HEK293 (cell line): ENCODE data around the gene CCL19.

Experiments
- HOXC10 ChIP-seq: sonication (generic); formaldehyde crosslinking; IDR thresholded peaks from 2 replicates; pipeline ENCODE4 v1.8.1; 2023; ENCODE audit warnings: mild to moderate bottlenecking, missing genetic modification reagents
- RBAK ChIP-seq: fragments of 450-650 bp; formaldehyde crosslinking; IDR thresholded peaks from 2 replicates; pipeline ENCODE4 v1.5.1; 2016; ENCODE audit warnings: missing biosample characterization, missing genetic modification characterization
- SP7 ChIP-seq: fragments of 450-650 bp; formaldehyde crosslinking; IDR thresholded peaks from 2 replicates; pipeline ENCODE4 v1.5.1; 2016; ENCODE audit warnings: missing biosample characterization, missing genetic modification characterization
- ZBTB17 ChIP-seq: fragments of 450-650 bp; formaldehyde crosslinking; IDR thresholded peaks from 2 replicates; pipeline ENCODE4 v1.5.1; 2016; ENCODE audit warnings: missing biosample characterization, missing genetic modification characterization
- ZBTB20 ChIP-seq: fragments of 450-650 bp; formaldehyde crosslinking; IDR thresholded peaks from 2 replicates; pipeline ENCODE4 v1.5.1; 2016; ENCODE audit warnings: missing biosample characterization, missing genetic modification characterization
- ZBTB7A ChIP-seq: fragments of 450-650 bp; formaldehyde crosslinking; IDR thresholded peaks from 2 replicates; pipeline ENCODE4 v1.5.1; 2016; ENCODE audit warnings: low read depth, missing biosample characterization, missing genetic modification characterization
- ZNF10 ChIP-seq: fragments of 450-650 bp; formaldehyde crosslinking; IDR thresholded peaks from 2 replicates; pipeline ENCODE4 v1.5.1; 2017; ENCODE audit warnings: missing biosample characterization, missing genetic modification characterization
- ZNF221 ChIP-seq: fragments of 450-650 bp; formaldehyde crosslinking; IDR thresholded peaks from 2 replicates; pipeline ENCODE4 v1.5.1; 2017; ENCODE audit warnings: missing biosample characterization, missing genetic modification characterization, borderline replicate concordance
- ZNF248 ChIP-seq: fragments of 450-650 bp; formaldehyde crosslinking; IDR thresholded peaks from 2 replicates; pipeline ENCODE4 v1.5.1; 2017; ENCODE audit warnings: missing biosample characterization, missing genetic modification characterization
- ZNF26 ChIP-seq: fragments of 450-650 bp; formaldehyde crosslinking; IDR thresholded peaks from 2 replicates; pipeline ENCODE4 v1.5.1; 2016; ENCODE audit warnings: missing biosample characterization, missing genetic modification characterization
- ZNF404 ChIP-seq: fragments of 450-650 bp; formaldehyde crosslinking; IDR thresholded peaks from 2 replicates; pipeline ENCODE4 v1.5.1; 2017; ENCODE audit warnings: missing biosample characterization, missing genetic modification characterization
- ZNF426 ChIP-seq: fragments of 450-650 bp; formaldehyde crosslinking; IDR thresholded peaks from 2 replicates; pipeline ENCODE4 v1.5.1; 2017; ENCODE audit warnings: missing biosample characterization, missing genetic modification characterization, mild to moderate bottlenecking, inconsistent platforms, moderate library complexity
- ZNF433 ChIP-seq: fragments of 450-650 bp; formaldehyde crosslinking; IDR thresholded peaks from 2 replicates; pipeline ENCODE4 v1.5.1; 2016; ENCODE audit warnings: missing biosample characterization, missing genetic modification characterization, low read depth
- ZNF529 ChIP-seq: fragments of 450-650 bp; formaldehyde crosslinking; IDR thresholded peaks from 2 replicates; pipeline ENCODE4 v1.5.1; 2017; ENCODE audit warnings: missing genetic modification characterization, missing biosample characterization; ENCODE audit not compliant: insufficient replicate concordance
- ZNF571 ChIP-seq: fragments of 450-650 bp; formaldehyde crosslinking; IDR thresholded peaks from 2 replicates; pipeline ENCODE4 v1.5.0; 2017; ENCODE audit warnings: missing biosample characterization, missing genetic modification characterization
- ZNF660 ChIP-seq: fragments of 450-650 bp; IDR thresholded peaks from 2 replicates; pipeline ENCODE4 v1.5.1; 2018; ENCODE audit warnings: missing biosample characterization, mild to moderate bottlenecking, missing genetic modification characterization
- TF ChIP-seq, protein P1 (sequence below): fragments of 450-650 bp; formaldehyde crosslinking; IDR thresholded peaks from 2 replicates; pipeline ENCODE4 v1.5.1; 2016; ENCODE audit warnings: missing biosample characterization, missing genetic modification characterization, borderline replicate concordance
- TF ChIP-seq, protein P2 (sequence below): IDR thresholded peaks from 2 replicates; pipeline ENCODE4 v1.6.1; 2011; ENCODE audit warnings: mild to moderate bottlenecking, low read depth, low read length, borderline replicate concordance
- TF ChIP-seq, protein P3 (sequence below): fragments of 450-650 bp; formaldehyde crosslinking; IDR thresholded peaks from 2 replicates; pipeline ENCODE4 v1.5.1; 2017; ENCODE audit warnings: missing biosample characterization, missing genetic modification characterization
- TF ChIP-seq, protein P4 (sequence below): fragments of 450-650 bp; formaldehyde crosslinking; IDR thresholded peaks from 2 replicates; pipeline ENCODE4 v1.5.1; 2017; ENCODE audit warnings: missing biosample characterization, missing genetic modification characterization
- TF ChIP-seq, protein P5 (sequence below): fragments of 450-650 bp; formaldehyde crosslinking; IDR thresholded peaks from 2 replicates; pipeline ENCODE4 v1.5.1; 2016; ENCODE audit warnings: missing biosample characterization, missing genetic modification characterization, borderline replicate concordance
- TF ChIP-seq, protein P6 (sequence below): fragments of 450-650 bp; formaldehyde crosslinking; IDR thresholded peaks from 2 replicates; pipeline ENCODE4 v1.5.1; 2016; ENCODE audit warnings: missing biosample characterization, missing genetic modification characterization

CCL19 gene

DNA sequence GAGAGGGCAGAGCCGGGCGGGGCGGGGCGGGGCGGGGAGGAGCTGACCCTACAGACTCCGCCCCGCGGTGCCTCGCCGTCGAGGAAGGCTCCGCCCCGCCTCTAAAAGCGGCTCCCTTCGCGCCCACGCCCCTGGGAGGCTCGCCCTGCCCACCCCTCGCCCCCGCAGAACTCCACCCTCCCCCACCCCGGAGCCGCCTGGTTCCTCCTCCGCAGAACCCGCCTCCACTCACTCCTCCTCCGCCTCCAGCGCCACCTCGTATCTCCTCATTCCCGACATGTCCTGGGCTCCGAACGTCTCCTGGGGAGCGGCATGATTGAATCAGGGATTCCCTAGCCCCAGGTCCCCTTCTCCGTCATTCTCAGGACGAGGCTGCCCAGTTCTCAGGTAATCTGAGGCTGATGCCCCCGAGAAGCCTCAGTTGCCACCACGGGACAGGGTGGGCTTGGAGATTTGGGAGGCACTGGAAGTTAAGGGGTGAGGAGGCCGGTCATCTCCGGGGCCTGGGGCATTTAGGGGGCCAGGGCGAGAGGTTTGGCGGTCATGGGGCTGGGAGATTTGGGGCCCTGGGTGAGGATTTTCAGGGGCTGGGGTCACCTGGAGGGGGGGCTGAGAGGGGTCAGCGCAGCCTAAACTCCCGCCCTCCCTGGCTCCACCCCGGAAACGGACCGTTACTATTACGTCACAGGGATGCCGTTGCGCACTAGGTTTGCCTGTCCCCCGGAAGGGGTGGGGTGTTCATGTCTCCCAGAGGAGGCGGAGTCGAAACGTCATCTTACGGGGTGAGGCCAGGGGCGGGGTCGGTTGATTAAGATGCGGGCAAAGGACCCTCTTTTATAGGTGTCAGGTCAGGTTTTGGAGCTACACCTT lies 25.5 kb downstream of the CCL19 start (continued):
- TF ChIP-seq, protein P1, sequence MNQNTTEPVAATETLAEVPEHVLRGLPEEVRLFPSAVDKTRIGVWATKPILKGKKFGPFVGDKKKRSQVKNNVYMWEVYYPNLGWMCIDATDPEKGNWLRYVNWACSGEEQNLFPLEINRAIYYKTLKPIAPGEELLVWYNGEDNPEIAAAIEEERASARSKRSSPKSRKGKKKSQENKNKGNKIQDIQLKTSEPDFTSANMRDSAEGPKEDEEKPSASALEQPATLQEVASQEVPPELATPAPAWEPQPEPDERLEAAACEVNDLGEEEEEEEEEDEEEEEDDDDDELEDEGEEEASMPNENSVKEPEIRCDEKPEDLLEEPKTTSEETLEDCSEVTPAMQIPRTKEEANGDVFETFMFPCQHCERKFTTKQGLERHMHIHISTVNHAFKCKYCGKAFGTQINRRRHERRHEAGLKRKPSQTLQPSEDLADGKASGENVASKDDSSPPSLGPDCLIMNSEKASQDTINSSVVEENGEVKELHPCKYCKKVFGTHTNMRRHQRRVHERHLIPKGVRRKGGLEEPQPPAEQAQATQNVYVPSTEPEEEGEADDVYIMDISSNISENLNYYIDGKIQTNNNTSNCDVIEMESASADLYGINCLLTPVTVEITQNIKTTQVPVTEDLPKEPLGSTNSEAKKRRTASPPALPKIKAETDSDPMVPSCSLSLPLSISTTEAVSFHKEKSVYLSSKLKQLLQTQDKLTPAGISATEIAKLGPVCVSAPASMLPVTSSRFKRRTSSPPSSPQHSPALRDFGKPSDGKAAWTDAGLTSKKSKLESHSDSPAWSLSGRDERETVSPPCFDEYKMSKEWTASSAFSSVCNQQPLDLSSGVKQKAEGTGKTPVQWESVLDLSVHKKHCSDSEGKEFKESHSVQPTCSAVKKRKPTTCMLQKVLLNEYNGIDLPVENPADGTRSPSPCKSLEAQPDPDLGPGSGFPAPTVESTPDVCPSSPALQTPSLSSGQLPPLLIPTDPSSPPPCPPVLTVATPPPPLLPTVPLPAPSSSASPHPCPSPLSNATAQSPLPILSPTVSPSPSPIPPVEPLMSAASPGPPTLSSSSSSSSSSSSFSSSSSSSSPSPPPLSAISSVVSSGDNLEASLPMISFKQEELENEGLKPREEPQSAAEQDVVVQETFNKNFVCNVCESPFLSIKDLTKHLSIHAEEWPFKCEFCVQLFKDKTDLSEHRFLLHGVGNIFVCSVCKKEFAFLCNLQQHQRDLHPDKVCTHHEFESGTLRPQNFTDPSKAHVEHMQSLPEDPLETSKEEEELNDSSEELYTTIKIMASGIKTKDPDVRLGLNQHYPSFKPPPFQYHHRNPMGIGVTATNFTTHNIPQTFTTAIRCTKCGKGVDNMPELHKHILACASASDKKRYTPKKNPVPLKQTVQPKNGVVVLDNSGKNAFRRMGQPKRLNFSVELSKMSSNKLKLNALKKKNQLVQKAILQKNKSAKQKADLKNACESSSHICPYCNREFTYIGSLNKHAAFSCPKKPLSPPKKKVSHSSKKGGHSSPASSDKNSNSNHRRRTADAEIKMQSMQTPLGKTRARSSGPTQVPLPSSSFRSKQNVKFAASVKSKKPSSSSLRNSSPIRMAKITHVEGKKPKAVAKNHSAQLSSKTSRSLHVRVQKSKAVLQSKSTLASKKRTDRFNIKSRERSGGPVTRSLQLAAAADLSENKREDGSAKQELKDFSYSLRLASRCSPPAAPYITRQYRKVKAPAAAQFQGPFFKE (tag by site-specific recombination): no peak
- no peak for TF ChIP-seq ZNF426 (tag by site-specific recombination)
- TF ChIP-seq ZBTB17 (tag by site-specific recombination): peak; percentile 71
- no peak for TF ChIP-seq HOXC10 (CRISPR knock-in tag)
- TF ChIP-seq, protein P2, sequence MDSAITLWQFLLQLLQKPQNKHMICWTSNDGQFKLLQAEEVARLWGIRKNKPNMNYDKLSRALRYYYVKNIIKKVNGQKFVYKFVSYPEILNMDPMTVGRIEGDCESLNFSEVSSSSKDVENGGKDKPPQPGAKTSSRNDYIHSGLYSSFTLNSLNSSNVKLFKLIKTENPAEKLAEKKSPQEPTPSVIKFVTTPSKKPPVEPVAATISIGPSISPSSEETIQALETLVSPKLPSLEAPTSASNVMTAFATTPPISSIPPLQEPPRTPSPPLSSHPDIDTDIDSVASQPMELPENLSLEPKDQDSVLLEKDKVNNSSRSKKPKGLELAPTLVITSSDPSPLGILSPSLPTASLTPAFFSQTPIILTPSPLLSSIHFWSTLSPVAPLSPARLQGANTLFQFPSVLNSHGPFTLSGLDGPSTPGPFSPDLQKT: no peak
- TF ChIP-seq ZNF529 (tag by site-specific recombination): no peak
- no peak for TF ChIP-seq ZNF404 (tag by site-specific recombination)
- TF ChIP-seq ZNF248 (tag by site-specific recombination): no peak
- TF ChIP-seq, protein P3, sequence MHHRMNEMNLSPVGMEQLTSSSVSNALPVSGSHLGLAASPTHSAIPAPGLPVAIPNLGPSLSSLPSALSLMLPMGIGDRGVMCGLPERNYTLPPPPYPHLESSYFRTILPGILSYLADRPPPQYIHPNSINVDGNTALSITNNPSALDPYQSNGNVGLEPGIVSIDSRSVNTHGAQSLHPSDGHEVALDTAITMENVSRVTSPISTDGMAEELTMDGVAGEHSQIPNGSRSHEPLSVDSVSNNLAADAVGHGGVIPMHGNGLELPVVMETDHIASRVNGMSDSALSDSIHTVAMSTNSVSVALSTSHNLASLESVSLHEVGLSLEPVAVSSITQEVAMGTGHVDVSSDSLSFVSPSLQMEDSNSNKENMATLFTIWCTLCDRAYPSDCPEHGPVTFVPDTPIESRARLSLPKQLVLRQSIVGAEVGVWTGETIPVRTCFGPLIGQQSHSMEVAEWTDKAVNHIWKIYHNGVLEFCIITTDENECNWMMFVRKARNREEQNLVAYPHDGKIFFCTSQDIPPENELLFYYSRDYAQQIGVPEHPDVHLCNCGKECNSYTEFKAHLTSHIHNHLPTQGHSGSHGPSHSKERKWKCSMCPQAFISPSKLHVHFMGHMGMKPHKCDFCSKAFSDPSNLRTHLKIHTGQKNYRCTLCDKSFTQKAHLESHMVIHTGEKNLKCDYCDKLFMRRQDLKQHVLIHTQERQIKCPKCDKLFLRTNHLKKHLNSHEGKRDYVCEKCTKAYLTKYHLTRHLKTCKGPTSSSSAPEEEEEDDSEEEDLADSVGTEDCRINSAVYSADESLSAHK: no peak
- TF ChIP-seq, protein P4, sequence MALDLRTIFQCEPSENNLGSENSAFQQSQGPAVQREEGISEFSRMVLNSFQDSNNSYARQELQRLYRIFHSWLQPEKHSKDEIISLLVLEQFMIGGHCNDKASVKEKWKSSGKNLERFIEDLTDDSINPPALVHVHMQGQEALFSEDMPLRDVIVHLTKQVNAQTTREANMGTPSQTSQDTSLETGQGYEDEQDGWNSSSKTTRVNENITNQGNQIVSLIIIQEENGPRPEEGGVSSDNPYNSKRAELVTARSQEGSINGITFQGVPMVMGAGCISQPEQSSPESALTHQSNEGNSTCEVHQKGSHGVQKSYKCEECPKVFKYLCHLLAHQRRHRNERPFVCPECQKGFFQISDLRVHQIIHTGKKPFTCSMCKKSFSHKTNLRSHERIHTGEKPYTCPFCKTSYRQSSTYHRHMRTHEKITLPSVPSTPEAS: no peak
- no peak for TF ChIP-seq ZNF660 (tag by site-specific recombination)
- TF ChIP-seq, protein P5, sequence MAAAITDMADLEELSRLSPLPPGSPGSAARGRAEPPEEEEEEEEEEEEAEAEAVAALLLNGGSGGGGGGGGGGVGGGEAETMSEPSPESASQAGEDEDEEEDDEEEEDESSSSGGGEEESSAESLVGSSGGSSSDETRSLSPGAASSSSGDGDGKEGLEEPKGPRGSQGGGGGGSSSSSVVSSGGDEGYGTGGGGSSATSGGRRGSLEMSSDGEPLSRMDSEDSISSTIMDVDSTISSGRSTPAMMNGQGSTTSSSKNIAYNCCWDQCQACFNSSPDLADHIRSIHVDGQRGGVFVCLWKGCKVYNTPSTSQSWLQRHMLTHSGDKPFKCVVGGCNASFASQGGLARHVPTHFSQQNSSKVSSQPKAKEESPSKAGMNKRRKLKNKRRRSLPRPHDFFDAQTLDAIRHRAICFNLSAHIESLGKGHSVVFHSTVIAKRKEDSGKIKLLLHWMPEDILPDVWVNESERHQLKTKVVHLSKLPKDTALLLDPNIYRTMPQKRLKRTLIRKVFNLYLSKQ (tag by site-specific recombination): no peak
- no peak for TF ChIP-seq ZNF26
- TF ChIP-seq ZNF433 (tag by site-specific recombination): no peak
- TF ChIP-seq SP7 (tag by site-specific recombination): peak; percentile 48; the same call in 1 of the 2 replicates
- TF ChIP-seq ZBTB7A (tag by site-specific recombination): no peak
- TF ChIP-seq ZNF221 (tag by site-specific recombination): no peak
- peak; percentile 87 for TF ChIP-seq ZBTB20 (tag by site-specific recombination)
- TF ChIP-seq RBAK (tag by site-specific recombination): no peak
- no peak for TF ChIP-seq ZNF571 (tag by site-specific recombination)
- TF ChIP-seq, protein P6, sequence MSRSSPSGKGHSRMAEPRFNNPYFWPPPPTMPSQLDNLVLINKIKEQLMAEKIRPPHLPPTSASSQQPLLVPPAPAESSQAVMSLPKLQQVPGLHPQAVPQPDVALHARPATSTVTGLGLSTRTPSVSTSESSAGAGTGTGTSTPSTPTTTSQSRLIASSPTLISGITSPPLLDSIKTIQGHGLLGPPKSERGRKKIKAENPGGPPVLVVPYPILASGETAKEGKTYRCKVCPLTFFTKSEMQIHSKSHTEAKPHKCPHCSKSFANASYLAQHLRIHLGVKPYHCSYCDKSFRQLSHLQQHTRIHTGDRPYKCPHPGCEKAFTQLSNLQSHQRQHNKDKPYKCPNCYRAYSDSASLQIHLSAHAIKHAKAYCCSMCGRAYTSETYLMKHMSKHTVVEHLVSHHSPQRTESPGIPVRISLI (tag by site-specific recombination): no peak
- no peak for TF ChIP-seq ZNF10
